B cell (primary cell): ENCODE data around the gene GTF2IRD1. TPM values are rescaled to one million over a fixed set of nuclear protein-coding genes. Genes with fewer than 3 reads are reported as not detected.

ENCODE experiments used
- ATAC-seq: fragments of 200-7000 bp; cut with Tn5 transposase; one replicate; pipeline ENCODE4 v1.10.0; 2021; ENCODE audit warnings: low read depth, mild to moderate bottlenecking, moderate number of reproducible peaks, moderate library complexity
- CTCF ChIA-PET: fragments of 350-600 bp; sonication (Branson Sonifier 250); formaldehyde crosslinking; loops from one replicate; lab custom pipeline; 2021; ENCODE audit warnings: antibody characterized with exemption, inconsistent platforms; lab: Charles Lee
- POLR2A ChIA-PET: fragments of 350-600 bp; sonication (Branson Sonifier 250); formaldehyde crosslinking; loops from one replicate; lab custom pipeline; 2021; ENCODE audit warnings: antibody characterized with exemption; lab: Charles Lee
- DNase-seq: peaks from one replicate; pipeline ENCODE4 v3.0.0; 2013
- H2AFZ ChIP-seq: 2 replicates; pipeline ENCODE4 v1.6.1; 2012; ENCODE audit warnings: mild to moderate bottlenecking, low read depth, low read length; ENCODE audit not compliant: insufficient read depth, poor library complexity, severe bottlenecking
- H3K27ac ChIP-seq, 2 donors: 1 replicate in 1 of 2; 2 replicates in 1 of 2; pipeline ENCODE4 v1.5.1; 2012 to 2013; ENCODE audit warnings: low read length in 2 of 2, mild to moderate bottlenecking in 2 of 2, moderate library complexity in 1 of 2
- H3K27me3 ChIP-seq, 4 experiments: fragments of 200-600 bp in 1 of 4; sonication (generic) in 1 of 4; replicated peaks in 1 of 4; 1 replicate in 2 of 4; 2 replicates in 2 of 4; pipeline versions ENCODE4 v1.6.1 to v1.7.0; 2013 to 2016; ENCODE audit warnings: low read length in 3 of 4, mild to moderate bottlenecking in 2 of 4, mixed read lengths in 1 of 4, moderate library complexity in 1 of 4; ENCODE audit not compliant: insufficient read depth in 4 of 4, control insufficient read depth in 3 of 4; ENCODE audit errors: control extremely low read depth in 1 of 4
- H3K36me3 ChIP-seq, 2 experiments: replicated peaks in 1 of 2; 1 replicate in 1 of 2; 2 replicates in 1 of 2; pipeline versions ENCODE4 v1.6.1 to v1.7.1; 2013; ENCODE audit warnings: low read length in 1 of 2; ENCODE audit not compliant: insufficient read depth in 2 of 2, control insufficient read depth in 1 of 2; ENCODE audit errors: control extremely low read depth in 1 of 2, extremely low read depth in 1 of 2
- H3K4me1 ChIP-seq, 2 donors: fragments of 200-600 bp in 1 of 2; sonication (generic) in 1 of 2; 1 replicate in 1 of 2; 2 replicates in 1 of 2; pipeline versions ENCODE4 v1.5.1 to v1.6.1; 2013 to 2017; ENCODE audit warnings: low read length in 2 of 2; ENCODE audit not compliant: control insufficient read depth in 2 of 2, insufficient read depth in 2 of 2
- H3K4me2 ChIP-seq: replicated peaks from 2 replicates; pipeline ENCODE3; 2012; ENCODE audit warnings: mild to moderate bottlenecking, low read depth, low read length; ENCODE audit not compliant: poor library complexity, severe bottlenecking
- H3K4me3 ChIP-seq, 5 experiments: fragments of 200-600 bp in 1 of 5; sonication (generic) in 1 of 5; 1 replicate in 3 of 5; 2 replicates in 2 of 5; pipeline versions ENCODE4 v1.5.1 to v1.7.0; 2011 to 2016; ENCODE audit warnings: low read length in 4 of 5, mild to moderate bottlenecking in 4 of 5, low read depth in 2 of 5, control low read depth in 1 of 5, moderate library complexity in 1 of 5; ENCODE audit not compliant: insufficient read depth in 1 of 5; ENCODE audit errors: control extremely low read depth in 1 of 5, extremely low read depth in 1 of 5
- H3K79me2 ChIP-seq: fragments of 200-600 bp; sonication (generic); one replicate; pipeline ENCODE4 v1.6.0; 2016; ENCODE audit warnings: low read length; ENCODE audit not compliant: control insufficient read depth, insufficient read depth
- H3K9ac ChIP-seq: fragments of 200-600 bp; sonication (generic); 2 replicates; pipeline ENCODE4 v1.6.1; 2017; ENCODE audit warnings: mild to moderate bottlenecking, low read length, moderate library complexity
- H3K9me3 ChIP-seq, 3 donors: one replicate each; pipeline versions ENCODE4 v1.6.1 to v1.7.1; 2013; ENCODE audit warnings: low read length in 2 of 3; ENCODE audit not compliant: control insufficient read depth in 2 of 3, insufficient read depth in 1 of 3; ENCODE audit errors: control extremely low read depth in 1 of 3
- H4K20me1 ChIP-seq: 2 replicates; pipeline ENCODE4 v1.6.0; 2012; ENCODE audit warnings: mild to moderate bottlenecking, low read length; ENCODE audit not compliant: insufficient read depth, control insufficient read depth, poor library complexity, severe bottlenecking
- H3K27ac Mint-ChIP-seq: one replicate; pipeline ENCODE4 v1.8.0; 2021; ENCODE audit warnings: mixed read lengths
- H3K27me3 Mint-ChIP-seq: one replicate; pipeline ENCODE4 v1.8.0; 2021; ENCODE audit warnings: mixed read lengths
- H3K4me1 Mint-ChIP-seq: one replicate; pipeline ENCODE4 v1.8.0; 2021; ENCODE audit warnings: mixed read lengths
- H3K4me3 Mint-ChIP-seq: one replicate; pipeline ENCODE4 v1.8.0; 2021; ENCODE audit warnings: mixed read lengths
- H3K9me3 Mint-ChIP-seq: one replicate; pipeline ENCODE4 v1.8.0; 2022; ENCODE audit warnings: mixed read lengths; ENCODE audit not compliant: insufficient read depth
- EZH2 ChIP-seq: IDR thresholded peaks from 2 replicates; pipeline ENCODE4 v1.6.1; 2012; ENCODE audit warnings: borderline replicate concordance, low read depth, mild to moderate bottlenecking, moderate library complexity, low read length; ENCODE audit not compliant: insufficient read depth, poor library complexity, severe bottlenecking
- WGBS: methylation state at CpG from one replicate; pipeline ENCODE4 v1.1.5; 2013; ENCODE audit warnings: missing lambda C conversion rate; ENCODE audit not compliant: insufficient coverage; 5-methylcytosine and 5-hydroxymethylcytosine counted together
- intact Hi-C: fragments of 100-400 bp; cut with micrococcal nuclease; formaldehyde crosslinking; loops from one replicate; pipeline ENCODE4 v1.10.0; 2022
- polyA plus RNA-seq: library from polyadenylated mRNA; depleted of rRNA; stranded (reverse); fragments of >200 nt; gene quantifications from 2 replicates; pipeline ENCODE4 v1.2.3, GENCODE V29; 2012
- total RNA-seq, 2 donors: library from RNA; stranded (reverse); fragments of 120-200 nt in 1 of 2; gene quantifications; 1 replicate in 1 of 2; 2 replicates in 1 of 2; pipeline versions ENCODE4 v1.2.3 to v1.2.4, GENCODE V29; 2013 to 2022
- TF ChIP-seq, protein P1 (sequence below): fragments of 200-600 bp; IDR thresholded peaks from one replicate; pipeline ENCODE4 v1.8.0; 2022; ENCODE audit warnings: antibody characterized with exemption, mild to moderate bottlenecking

The GTF2IRD1 gene
- total and polyA plus RNA-seq, 2 donors (not counting 1 experiment from before 2014, with no cell fraction given) = 0.45 to 2.2 TPM

- Mint-ChIP-seq H3K27ac (peak overlapping the region; percentile 66), H3K4me3 (peak overlapping the region; percentile 62), H3K9me3 (no peaks in the 10 kb centered on the region), H3K4me1 (peaks cover 14% of the 10 kb centered on the region), H3K27me3 (no peaks in the 10 kb centered on the region)
- WGBS = 47% methylated on average over 13 of the region's 13 CpGs
- Histone ChIP-seq H3K9ac (no peak overlapping the region), H2AFZ (peak overlapping the region; percentile 66), H3K79me2 (no peaks in the 10 kb centered on the region), H4K20me1 (no peaks in the 10 kb centered on the region), H3K36me3 (no peaks in the 10 kb centered on the region), H3K4me1 (peaks cover 6 to 11% of the 10 kb centered on the region in 2 donors), H3K4me3 (peak overlapping the region in 1 of 5 experiments; percentile 5), H3K27me3 (no peaks in the 10 kb centered on the region), H3K9me3 (no peaks in the 10 kb centered on the region), H3K27ac (no peak overlapping the region), H3K4me2 (peak overlapping the region; percentile 62)
- ChIA-PET POLR2A (interaction anchor here (0.7 kb wide), 1 partner anchor 79 kb away, joined by 3 read pairs; no protein-coding TSS in a partner anchor), CTCF (no interaction called here)
- intact Hi-C loops = no loop called here
- DNase-seq (no peak), ATAC-seq (peak; percentile 85)
- TF ChIP-seq EZH2 = no peak
- TF ChIP-seq, protein P1, sequence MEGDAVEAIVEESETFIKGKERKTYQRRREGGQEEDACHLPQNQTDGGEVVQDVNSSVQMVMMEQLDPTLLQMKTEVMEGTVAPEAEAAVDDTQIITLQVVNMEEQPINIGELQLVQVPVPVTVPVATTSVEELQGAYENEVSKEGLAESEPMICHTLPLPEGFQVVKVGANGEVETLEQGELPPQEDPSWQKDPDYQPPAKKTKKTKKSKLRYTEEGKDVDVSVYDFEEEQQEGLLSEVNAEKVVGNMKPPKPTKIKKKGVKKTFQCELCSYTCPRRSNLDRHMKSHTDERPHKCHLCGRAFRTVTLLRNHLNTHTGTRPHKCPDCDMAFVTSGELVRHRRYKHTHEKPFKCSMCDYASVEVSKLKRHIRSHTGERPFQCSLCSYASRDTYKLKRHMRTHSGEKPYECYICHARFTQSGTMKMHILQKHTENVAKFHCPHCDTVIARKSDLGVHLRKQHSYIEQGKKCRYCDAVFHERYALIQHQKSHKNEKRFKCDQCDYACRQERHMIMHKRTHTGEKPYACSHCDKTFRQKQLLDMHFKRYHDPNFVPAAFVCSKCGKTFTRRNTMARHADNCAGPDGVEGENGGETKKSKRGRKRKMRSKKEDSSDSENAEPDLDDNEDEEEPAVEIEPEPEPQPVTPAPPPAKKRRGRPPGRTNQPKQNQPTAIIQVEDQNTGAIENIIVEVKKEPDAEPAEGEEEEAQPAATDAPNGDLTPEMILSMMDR = no peak
Observed at GRCh38 chr7:74587435-74588126, 133.9 kb downstream of the GTF2IRD1 start.

DNA sequence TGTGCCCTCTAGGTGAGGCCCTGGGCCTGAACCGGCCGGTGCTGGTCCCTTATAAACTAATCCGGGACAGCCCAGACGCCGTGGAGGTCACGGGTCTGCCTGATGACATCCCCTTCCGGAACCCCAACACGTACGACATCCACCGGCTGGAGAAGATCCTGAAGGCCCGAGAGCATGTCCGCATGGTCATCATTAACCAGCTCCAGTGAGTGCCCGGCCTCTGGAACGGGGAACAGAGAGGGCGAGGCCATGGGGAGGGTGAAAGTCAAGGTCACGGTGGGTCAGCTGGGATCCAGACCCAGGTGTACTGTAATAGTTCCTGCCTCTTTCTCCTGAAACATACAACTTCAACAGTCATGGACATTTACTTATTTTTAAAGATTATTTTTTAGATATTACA lies 137.1 kb downstream of the GTF2IRD1 start:
- CTCF ChIA-PET = no interaction called here
- ATAC-seq = no peak
- H3K27ac Mint-ChIP-seq = no peak overlapping the region
- Histone ChIP-seq H3K4me2 (no peak overlapping the region), H3K79me2 (no peaks in the 10 kb centered on the region), H3K27ac (no peak overlapping the region), H2AFZ (no peak overlapping the region), H3K4me1 (peaks cover 6 to 11% of the 10 kb centered on the region in 2 donors), H3K9ac (no peak overlapping the region), H3K4me3 (no peak overlapping the region), H3K9me3 (no peaks in the 10 kb centered on the region), H4K20me1 (no peaks in the 10 kb centered on the region), H3K36me3 (no peaks in the 10 kb centered on the region), H3K27me3 (no peaks in the 10 kb centered on the region)
- no peak overlapping the region for H3K4me3 Mint-ChIP-seq
- TF ChIP-seq, protein P1 = no peak
- TF ChIP-seq EZH2 = no peak
- no peak for DNase-seq
- intact Hi-C loops = no loop called here
- peaks cover 14% of the 10 kb centered on the region for H3K4me1 Mint-ChIP-seq
- H3K9me3 Mint-ChIP-seq = no peaks in the 10 kb centered on the region
- POLR2A ChIA-PET = interaction anchor here (0.8 kb wide), 1 partner anchor 13 kb away, joined by 4 read pairs; no protein-coding TSS in a partner anchor
- no peaks in the 10 kb centered on the region for H3K27me3 Mint-ChIP-seq
- 97% methylated on average over 15 of the region's 16 CpGs for whole genome bisulfite sequencing
